ENCODE results near the gene DOCK4.
A peak's percentile ranks its signal among the peaks of the same experiment; 100 is the strongest.

GRCh38 chr7:111741811-111742240 is 464.4 kb downstream of the DOCK4 start:
- TF ChIP-seq TAF1 (conservative IDR thresholded peaks at IDR 0.05) (no peak), CTCF (IDR thresholded peaks at IDR 0.05; ENCODE audit: low read depth, low read length, missing input control) (peak; percentile 64), MAX (IDR thresholded peaks at IDR 0.05) (no peak), YY1 (IDR thresholded peaks at IDR 0.05) (no peak), REST (IDR thresholded peaks at IDR 0.05) (no peak), ZBTB33 (IDR thresholded peaks at IDR 0.05) (no peak)

All from liver (tissue), 3 donors.